Coronary artery (tissue), 2 donors: ENCODE measurements around the gene NUMA1.

ENCODE experiments used
- DNase-seq: peaks from one replicate; pipeline ENCODE4 v3.0.0-alpha.2; 2017; ENCODE audit warnings: low spot score
- H3K27ac ChIP-seq, 2 donors: fragments of 200-600 bp; sonication (generic); one replicate each; pipeline ENCODE4 v1.5.1; 2016 to 2019
- H3K4me3 ChIP-seq: fragments of 200-600 bp; sonication (generic); 2 replicates; pipeline ENCODE4 v1.5.1; 2016; ENCODE audit warnings: mild to moderate bottlenecking, moderate library complexity
- CTCF ChIP-seq: fragments of 200-600 bp; sonication (generic); IDR thresholded peaks from one replicate; pipeline ENCODE4 v1.5.1; 2019; ENCODE audit warnings: antibody characterized with exemption

NUMA1 gene

DNA sequence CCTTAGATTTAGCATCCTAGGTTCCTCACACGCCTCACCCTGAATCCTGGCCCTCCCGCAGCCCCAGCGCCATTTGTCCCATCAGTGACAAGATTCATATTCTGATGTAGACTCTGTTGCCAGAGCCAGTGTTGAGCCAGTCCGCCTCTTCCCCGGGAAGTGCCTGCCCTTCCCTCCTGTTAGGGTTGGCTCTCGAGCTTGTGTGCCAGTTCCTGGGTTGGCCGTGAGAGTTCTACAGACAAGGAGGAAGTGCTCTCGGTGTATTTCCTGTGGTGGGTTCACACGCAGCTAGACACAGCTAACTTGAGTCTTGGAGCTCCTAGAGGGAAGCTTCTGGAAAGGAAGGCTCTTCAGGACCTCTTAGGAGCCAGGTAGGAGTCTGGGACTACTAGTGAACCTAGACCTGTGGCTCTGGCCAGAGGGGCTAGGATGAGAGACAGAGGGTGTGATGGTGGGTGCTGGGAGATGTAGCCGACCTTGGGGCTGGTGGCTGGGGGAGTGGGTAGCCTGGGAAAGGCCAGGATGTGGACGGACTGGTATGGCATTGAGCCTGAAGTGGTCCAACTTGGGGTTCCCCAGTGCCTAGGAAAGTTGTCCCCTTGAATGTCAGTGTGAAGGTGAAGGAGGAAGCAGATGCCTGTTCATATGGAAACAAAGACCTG, 81.6 kb downstream of the NUMA1 start, which contains the start of gene IL18BP:
IL18BP (plus strand) TSS at position 261 of the 662 bp plus-strand sequence. CDS start 1,076 bp downstream, outside the sequence.
- Histone ChIP-seq H3K4me3 (peak within 1 kb of the TSS; percentile 52), H3K27ac (peak within 1 kb of the TSS; percentile 6 to 68)
- TF ChIP-seq CTCF, result no peak
- DNase-seq, result no peak

- H3K4me3 ChIP-seq, result no peak overlapping the region
- TF ChIP-seq CTCF, result no peak
- H3K27ac ChIP-seq, result peak overlapping the region in 1 of 2 donors; percentile 68
- no peak for DNase-seq
Observed at GRCh38 chr11:71998061-71998460, 82.3 kb downstream of the NUMA1 start.

GRCh38 chr11:71997594-71997993, 82.7 kb downstream of the NUMA1 start:
- Histone ChIP-seq H3K27ac (no peak overlapping the region), H3K4me3 (no peak overlapping the region)
- no peak for TF ChIP-seq CTCF
- no peak for DNase-seq

DNA sequence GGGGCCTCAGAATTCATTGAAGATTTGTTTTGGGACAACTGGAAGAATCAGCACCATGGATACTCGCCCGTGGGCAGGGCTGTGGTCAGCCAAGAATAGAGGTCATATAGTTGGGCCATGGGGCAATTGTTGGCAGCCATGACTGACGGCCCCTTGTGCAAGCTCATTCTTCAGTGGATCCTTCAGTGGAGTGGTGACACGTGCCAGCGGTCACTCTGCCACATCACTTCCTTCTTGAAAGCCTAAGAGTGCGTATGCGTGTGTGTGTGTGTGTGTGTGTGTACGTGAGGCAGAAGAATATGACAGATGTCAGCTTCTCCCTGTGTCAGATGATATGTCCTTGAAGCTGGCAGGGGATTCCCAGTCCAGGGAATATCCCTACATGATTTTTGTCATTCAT, 83.4 kb downstream of the NUMA1 start:
- no peak for DNase-seq
- Histone ChIP-seq H3K27ac (no peak overlapping the region), H3K4me3 (no peak overlapping the region)
- TF ChIP-seq CTCF, result no peak

GRCh38 chr11:71996517-71996916, 83.8 kb downstream of the NUMA1 start:
- Histone ChIP-seq H3K4me3 (no peak overlapping the region), H3K27ac (no peak overlapping the region)
- DNase-seq, result peak; percentile 28
- TF ChIP-seq CTCF, result no peak

- Histone ChIP-seq H3K4me3 (no peak overlapping the region), H3K27ac (no peak overlapping the region)
- no peak for DNase-seq
- no peak for TF ChIP-seq CTCF
Observed at GRCh38 chr11:71995726-71996291, 84.5 kb downstream of the NUMA1 start.

- no peak for TF ChIP-seq CTCF
- Histone ChIP-seq H3K27ac (no peak overlapping the region), H3K4me3 (no peak overlapping the region)
- no peak for DNase-seq
Observed at GRCh38 chr11:71994786-71995185, 85.6 kb downstream of the NUMA1 start.
